Neuronal stem cell (in vitro differentiated cells): ENCODE data around the gene ERBIN.

Source experiments
- DNase-seq: peaks from one replicate; pipeline ENCODE4 v3.0.0-alpha.2; 2013; ENCODE audit warnings: low spot score
- H2AFZ ChIP-seq: one replicate; pipeline ENCODE4 v1.6.1; 2013; ENCODE audit warnings: mild to moderate bottlenecking, low read length, inconsistent platforms
- H2AK5ac ChIP-seq: 2 replicates; pipeline ENCODE4 v1.6.1; 2013; ENCODE audit warnings: low read depth, mild to moderate bottlenecking, inconsistent platforms, low read length, moderate library complexity, mixed read lengths
- H2BK120ac ChIP-seq: 2 replicates; pipeline ENCODE4 v1.6.1; 2013; ENCODE audit warnings: low read depth, mild to moderate bottlenecking, inconsistent platforms, low read length, moderate library complexity, mixed read lengths
- H2BK12ac ChIP-seq: one replicate; pipeline ENCODE4 v1.6.1; 2013; ENCODE audit warnings: low read length, inconsistent platforms
- H2BK15ac ChIP-seq: 2 replicates; pipeline ENCODE4 v1.6.1; 2013; ENCODE audit warnings: mild to moderate bottlenecking, low read length, inconsistent platforms, mixed read lengths
- H2BK5ac ChIP-seq: one replicate; pipeline ENCODE4 v1.6.1; 2013; ENCODE audit warnings: inconsistent platforms, mild to moderate bottlenecking, low read length, moderate library complexity
- H3K14ac ChIP-seq: one replicate; pipeline ENCODE4 v1.6.1; 2013; ENCODE audit warnings: low read length, inconsistent platforms
- H3K18ac ChIP-seq: 2 replicates; pipeline ENCODE4 v1.6.1; 2013; ENCODE audit warnings: low read length, inconsistent platforms
- H3K23ac ChIP-seq: 2 replicates; pipeline ENCODE4 v1.6.1; 2013; ENCODE audit warnings: low read depth, mild to moderate bottlenecking, mixed read lengths, low read length, inconsistent platforms; ENCODE audit not compliant: poor library complexity
- H3K27ac ChIP-seq: replicated peaks from 3 replicates; pipeline ENCODE4 v1.5.1; 2013; ENCODE audit warnings: low read length, inconsistent platforms
- H3K27me3 ChIP-seq, 3 experiments: 2 replicates each; pipeline ENCODE4 v1.6.1; 2013; ENCODE audit warnings: low read length in 3 of 3, mild to moderate bottlenecking in 2 of 3, inconsistent platforms in 1 of 3, low read depth in 1 of 3, mixed read lengths in 1 of 3, moderate library complexity in 1 of 3; ENCODE audit not compliant: control insufficient read depth in 3 of 3, insufficient read depth in 3 of 3
- H3K36me3 ChIP-seq, 2 donors: replicated peaks in 1 of 2; 2 replicates each; pipeline ENCODE4 v1.6.1; 2013; ENCODE audit warnings: low read length in 2 of 2; ENCODE audit not compliant: control insufficient read depth in 2 of 2, insufficient read depth in 2 of 2
- H3K4ac ChIP-seq: 2 replicates; pipeline ENCODE4 v1.6.1; 2013; ENCODE audit warnings: inconsistent platforms, mild to moderate bottlenecking, low read length, moderate library complexity
- H3K4me1 ChIP-seq, 2 donors: 1 replicate in 1 of 2; 2 replicates in 1 of 2; pipeline ENCODE4 v1.6.1; 2013; ENCODE audit warnings: low read length in 2 of 2, low read depth in 1 of 2; ENCODE audit not compliant: control insufficient read depth in 2 of 2, insufficient read depth in 1 of 2
- H3K4me2 ChIP-seq: one replicate; pipeline ENCODE4 v1.6.1; 2013; ENCODE audit warnings: mild to moderate bottlenecking, low read length, inconsistent platforms; ENCODE audit not compliant: insufficient read depth, poor library complexity, severe bottlenecking
- H3K4me3 ChIP-seq, 2 donors: 2 replicates each; pipeline ENCODE4 v1.5.1; 2013; ENCODE audit warnings: low read length in 2 of 2, mild to moderate bottlenecking in 2 of 2, inconsistent platforms in 1 of 2, moderate library complexity in 1 of 2
- H3K79me1 ChIP-seq: one replicate; pipeline ENCODE4 v1.6.1; 2013; ENCODE audit warnings: low read depth, mild to moderate bottlenecking, inconsistent platforms, low read length, moderate library complexity
- H3K9ac ChIP-seq: one replicate; pipeline ENCODE4 v1.6.1; 2013; ENCODE audit warnings: mild to moderate bottlenecking, low read depth, low read length, inconsistent platforms; ENCODE audit not compliant: poor library complexity
- H3K9me3 ChIP-seq, 2 donors: replicated peaks in 1 of 2; 2 replicates each; pipeline versions ENCODE3 to v1.6.1; 2013; ENCODE audit warnings: low read length in 2 of 2, mild to moderate bottlenecking in 2 of 2, inconsistent platforms in 1 of 2, low read depth in 1 of 2, mixed read lengths in 1 of 2, moderate library complexity in 1 of 2; ENCODE audit not compliant: control insufficient read depth in 2 of 2, insufficient read depth in 1 of 2
- H4K8ac ChIP-seq: one replicate; pipeline ENCODE4 v1.6.1; 2013; ENCODE audit warnings: low read depth, mild to moderate bottlenecking, inconsistent platforms, low read length, moderate library complexity
- H4K91ac ChIP-seq: one replicate; pipeline ENCODE4 v1.6.1; 2013; ENCODE audit warnings: low read length, low read depth, mild to moderate bottlenecking, inconsistent platforms; ENCODE audit not compliant: poor library complexity
- WGBS, 2 donors: extraction: QIAGEN DNeasy Blood & Tissue Kit; methylation state at CpG; one replicate each; pipeline ENCODE4 v1.1.7; 2013; ENCODE audit warnings: missing lambda C conversion rate in 2 of 2, mixed read lengths in 1 of 2; ENCODE audit not compliant: insufficient read length in 2 of 2, insufficient replicate concordance in 1 of 2; ENCODE audit errors: extremely low coverage in 2 of 2; 5-methylcytosine and 5-hydroxymethylcytosine counted together

The ERBIN gene

DNA sequence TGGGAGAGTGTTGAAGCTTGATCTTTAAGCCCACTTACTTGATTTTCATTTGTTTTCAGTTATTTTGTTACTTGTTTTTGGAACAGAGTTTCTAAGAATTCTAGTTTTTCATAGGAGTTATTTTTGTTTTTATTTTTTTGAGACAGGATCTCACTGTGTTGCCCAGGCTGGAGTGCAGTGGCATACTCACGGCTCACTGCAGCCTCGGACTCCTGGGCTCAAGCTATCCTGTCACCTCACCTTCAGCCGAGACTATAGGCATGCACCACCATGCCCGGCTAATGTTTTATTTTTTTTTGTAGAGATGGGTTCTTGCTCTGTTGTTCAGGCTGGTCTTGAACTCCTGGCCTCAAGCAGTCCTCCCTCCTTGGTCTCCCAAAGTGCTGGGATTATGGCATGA is 6.3 kb downstream of the ERBIN start:
- no peak overlapping the region for H2BK120ac ChIP-seq
- WGBS, 2 donors = no CpG with 5 or more reads among the region's 4 CpGs

DNA sequence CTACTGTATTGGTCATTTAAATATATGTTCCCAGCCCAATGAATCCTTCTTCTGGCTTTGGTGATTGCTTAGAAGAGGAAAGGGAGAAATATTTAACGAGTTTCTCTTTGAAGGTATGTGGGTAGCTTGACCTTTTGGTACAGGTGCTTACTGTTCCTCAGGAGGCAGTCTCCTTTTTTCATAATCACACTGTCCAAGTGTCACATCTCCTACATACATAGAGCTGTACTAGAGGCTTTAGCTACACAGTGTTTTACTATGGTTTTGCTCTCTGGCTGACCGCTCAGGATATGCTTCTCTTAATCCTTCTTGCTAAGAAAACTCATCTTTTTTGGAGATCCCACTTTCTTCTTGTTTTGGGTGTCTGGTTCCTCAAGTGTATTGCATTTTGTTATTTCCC is 6.9 kb downstream of the ERBIN start:
- Histone ChIP-seq H3K9me3 (peaks cover under 1 to 41% of the 10 kb centered on the region in 2 donors), H2BK5ac (no peak overlapping the region), H2AK5ac (no peak overlapping the region), H3K4ac (no peak overlapping the region), H2BK120ac (no peak overlapping the region), H3K79me1 (peaks cover 4% of the 10 kb centered on the region), H3K4me3 (no peak overlapping the region), H3K27me3 (no peaks in the 10 kb centered on the region), H2BK12ac (no peak overlapping the region), H4K8ac (no peak overlapping the region), H3K14ac (no peak overlapping the region), H3K27ac (no peak overlapping the region), H3K9ac (no peak overlapping the region), H3K36me3 (peaks cover 0 to 64% of the 10 kb centered on the region in 2 donors), H3K4me2 (no peak overlapping the region), H2AFZ (no peak overlapping the region), H4K91ac (no peak overlapping the region), H3K4me1 (no peaks in the 10 kb centered on the region), H2BK15ac (no peak overlapping the region), H3K23ac (no peak overlapping the region), H3K18ac (no peak overlapping the region)
- DNase-seq = no peak
- whole genome bisulfite sequencing, 2 donors = no CpG with 5 or more reads among the region's 2 CpGs

More for the DNA sequence above, 6.3 kb downstream of the ERBIN start:
- no peak overlapping the region for H2AK5ac ChIP-seq
- no peak overlapping the region for H3K27ac ChIP-seq
- H3K36me3 ChIP-seq = peaks cover 0 to 61% of the 10 kb centered on the region in 2 donors
- H3K9me3 ChIP-seq = peaks cover 0 to 36% of the 10 kb centered on the region in 2 donors
- H2AFZ ChIP-seq = no peak overlapping the region
- H3K9ac ChIP-seq = no peak overlapping the region
- no peak overlapping the region for H2BK15ac ChIP-seq
- H3K79me1 ChIP-seq = peaks cover 3% of the 10 kb centered on the region
- DNase-seq = no peak
- no peak overlapping the region for H3K4me3 ChIP-seq
- no peak overlapping the region for H3K4ac ChIP-seq
- H3K23ac ChIP-seq = no peak overlapping the region
- no peak overlapping the region for H2BK12ac ChIP-seq
- H3K18ac ChIP-seq = no peak overlapping the region
- no peaks in the 10 kb centered on the region for H3K4me1 ChIP-seq
- H3K4me2 ChIP-seq = no peak overlapping the region
- H4K91ac ChIP-seq = no peak overlapping the region
- H4K8ac ChIP-seq = no peak overlapping the region
- H2BK5ac ChIP-seq = no peak overlapping the region
- no peaks in the 10 kb centered on the region for H3K27me3 ChIP-seq
- no peak overlapping the region for H3K14ac ChIP-seq

DNA sequence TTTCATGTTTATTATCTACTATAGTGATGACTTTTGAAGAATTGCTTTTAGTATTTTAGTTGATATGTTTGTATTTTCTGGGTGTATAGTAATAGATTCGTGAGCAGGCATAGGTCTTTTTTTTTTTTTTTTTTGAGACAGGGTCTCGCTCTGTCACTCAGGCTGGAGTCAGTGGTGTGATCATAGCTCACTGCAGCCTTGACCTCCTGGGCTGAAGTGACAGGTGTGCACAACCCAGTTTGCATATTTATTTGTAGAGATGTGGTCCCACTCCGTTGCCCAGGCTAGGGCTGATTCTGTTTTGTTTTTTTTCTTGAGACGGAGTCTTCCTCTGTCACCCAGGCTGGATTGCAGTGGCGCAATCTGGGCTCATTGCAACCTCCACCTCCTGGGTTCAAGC is 11.9 kb downstream of the ERBIN start:
- DNase-seq = no peak
- H2AK5ac ChIP-seq = no peak overlapping the region
- no peak overlapping the region for H2BK15ac ChIP-seq
- H3K4me1 ChIP-seq = no peaks in the 10 kb centered on the region
- H3K23ac ChIP-seq = no peak overlapping the region
- H2BK5ac ChIP-seq = no peak overlapping the region
- peaks cover 3 to 41% of the 10 kb centered on the region in 2 donors for H3K9me3 ChIP-seq
- H3K4me3 ChIP-seq = no peak overlapping the region
- H3K18ac ChIP-seq = no peak overlapping the region
- no peak overlapping the region for H2BK12ac ChIP-seq
- no peak overlapping the region for H2BK120ac ChIP-seq
- H3K4ac ChIP-seq = no peak overlapping the region
- no peak overlapping the region for H4K91ac ChIP-seq
- no peak overlapping the region for H3K9ac ChIP-seq
- H3K14ac ChIP-seq = no peak overlapping the region
- H3K27ac ChIP-seq = no peak overlapping the region
- no peak overlapping the region for H2AFZ ChIP-seq
- H3K27me3 ChIP-seq = no peaks in the 10 kb centered on the region
- no peak overlapping the region for H4K8ac ChIP-seq
- H3K4me2 ChIP-seq = no peak overlapping the region
- peaks cover 3% of the 10 kb centered on the region for H3K79me1 ChIP-seq
- H3K36me3 ChIP-seq = peaks cover 0 to 50% of the 10 kb centered on the region in 2 donors
- no CpG with 5 or more reads among the region's 5 CpGs for WGBS, 2 donors

DNA sequence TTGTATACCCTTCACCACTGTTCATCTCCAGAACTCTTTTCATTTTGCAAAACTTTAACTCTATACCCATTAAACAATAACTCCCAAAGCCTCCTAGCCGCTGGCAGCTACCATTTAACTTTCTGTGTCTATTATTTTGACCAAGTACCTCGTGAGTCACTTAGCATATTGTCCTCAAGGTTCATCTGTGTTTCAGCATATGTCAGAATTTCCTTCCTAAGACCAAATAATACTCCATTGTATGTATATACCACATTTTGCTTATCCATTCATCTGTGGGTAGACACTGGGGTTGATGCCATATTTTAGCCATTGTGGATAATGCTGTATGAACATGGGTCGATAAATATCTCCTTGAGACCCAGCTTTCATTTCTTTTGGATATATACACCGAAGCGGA is 17.4 kb downstream of the ERBIN start:
- Histone ChIP-seq H3K27me3 (no peaks in the 10 kb centered on the region), H3K14ac (no peak overlapping the region), H2AFZ (no peak overlapping the region), H3K27ac (no peak overlapping the region), H3K4me3 (no peak overlapping the region), H2BK12ac (no peak overlapping the region), H3K79me1 (no peaks in the 10 kb centered on the region), H3K9ac (no peak overlapping the region), H3K36me3 (peaks cover 0 to 47% of the 10 kb centered on the region in 2 donors), H3K4me1 (no peaks in the 10 kb centered on the region), H2BK120ac (no peak overlapping the region), H3K18ac (no peak overlapping the region), H3K9me3 (peaks cover 2 to 29% of the 10 kb centered on the region in 2 donors), H2BK15ac (no peak overlapping the region), H3K23ac (no peak overlapping the region), H4K91ac (no peak overlapping the region), H3K4ac (no peak overlapping the region), H2BK5ac (no peak overlapping the region), H2AK5ac (no peak overlapping the region), H4K8ac (no peak overlapping the region), H3K4me2 (no peak overlapping the region)
- no peak for DNase-seq
- no CpG with 5 or more reads among the region's 5 CpGs for WGBS, 2 donors
